Activated CD4-positive, alpha-beta T cell treated with anti-CD3 and anti-CD28 coated beads, Interleukin-2, amount 10 ng/mL, durations not matched to agents 7 days and 5 days (primary cell): ENCODE data around the gene MTERF4. TPM values are rescaled to one million over a fixed set of nuclear protein-coding genes. Genes with fewer than 3 reads are reported as not detected.

Experiments
- CTCF ChIA-PET: fragments of 350-600 bp; sonication (Branson Sonifier 250); formaldehyde crosslinking; loops from one replicate; lab custom pipeline; 2021; ENCODE audit warnings: antibody characterized with exemption; lab: Charles Lee
- POLR2A ChIA-PET: fragments of 350-600 bp; sonication (Branson Sonifier 250); formaldehyde crosslinking; loops from one replicate; lab custom pipeline; 2021; ENCODE audit warnings: antibody characterized with exemption; lab: Charles Lee
- DNase-seq: peaks from one replicate; pipeline ENCODE4 v3.0.0-alpha.2; 2020
- H3K27ac Mint-ChIP-seq: one replicate; pipeline ENCODE4 v1.8.0; 2021; ENCODE audit warnings: mild to moderate bottlenecking, moderate library complexity, mixed read lengths
- H3K27me3 Mint-ChIP-seq: one replicate; pipeline ENCODE4 v1.8.0; 2021; ENCODE audit warnings: mixed read lengths
- H3K36me3 Mint-ChIP-seq: one replicate; pipeline ENCODE4 v1.8.0; 2021; ENCODE audit warnings: low read depth, mixed read lengths
- H3K4me1 Mint-ChIP-seq: one replicate; pipeline ENCODE4 v1.8.0; 2021; ENCODE audit warnings: mixed read lengths
- H3K4me3 Mint-ChIP-seq: one replicate; pipeline ENCODE4 v1.8.0; 2021; ENCODE audit warnings: mild to moderate bottlenecking, moderate library complexity, mixed read lengths
- H3K9me3 Mint-ChIP-seq: one replicate; pipeline ENCODE4 v1.8.0; 2021; ENCODE audit warnings: mixed read lengths
- total RNA-seq, 2 experiments: library from RNA; stranded (reverse); gene quantifications; one replicate each; pipeline ENCODE4 v1.2.3, GENCODE V29; 2021

MTERF4 gene
- total RNA-seq, 2 experiments from 2014 or later = 38.0 to 41.0 TPM

GRCh38 chr2:241066893-241067341, 35.2 kb downstream of the MTERF4 start:
- H3K27me3 Mint-ChIP-seq = no peaks in the 10 kb centered on the region
- ChIA-PET CTCF (no interaction called here), POLR2A (no interaction called here)
- H3K9me3 Mint-ChIP-seq = no peaks in the 10 kb centered on the region
- peaks cover 3% of the 10 kb centered on the region for H3K4me1 Mint-ChIP-seq
- no peak overlapping the region for H3K4me3 Mint-ChIP-seq
- no peak for DNase-seq
- H3K36me3 Mint-ChIP-seq = no peaks in the 10 kb centered on the region
- no peak overlapping the region for H3K27ac Mint-ChIP-seq

GRCh38 chr2:241066171-241066892, 35.8 kb downstream of the MTERF4 start:
- Mint-ChIP-seq H3K4me1 (peaks cover 3% of the 10 kb centered on the region), H3K27ac (no peak overlapping the region), H3K27me3 (no peaks in the 10 kb centered on the region), H3K9me3 (no peaks in the 10 kb centered on the region), H3K36me3 (no peaks in the 10 kb centered on the region), H3K4me3 (no peak overlapping the region)
- ChIA-PET CTCF (no interaction called here), POLR2A (no interaction called here)
- no peak for DNase-seq

GRCh38 chr2:241065355-241065803, 36.7 kb downstream of the MTERF4 start:
- H3K27me3 Mint-ChIP-seq = peaks cover 2% of the 10 kb centered on the region
- H3K4me3 Mint-ChIP-seq = no peak overlapping the region
- POLR2A ChIA-PET = no interaction called here
- CTCF ChIA-PET = no interaction called here
- no peak for DNase-seq
- no peak overlapping the region for H3K27ac Mint-ChIP-seq
- no peaks in the 10 kb centered on the region for H3K36me3 Mint-ChIP-seq
- peaks cover 3% of the 10 kb centered on the region for H3K4me1 Mint-ChIP-seq
- H3K9me3 Mint-ChIP-seq = no peaks in the 10 kb centered on the region

DNA sequence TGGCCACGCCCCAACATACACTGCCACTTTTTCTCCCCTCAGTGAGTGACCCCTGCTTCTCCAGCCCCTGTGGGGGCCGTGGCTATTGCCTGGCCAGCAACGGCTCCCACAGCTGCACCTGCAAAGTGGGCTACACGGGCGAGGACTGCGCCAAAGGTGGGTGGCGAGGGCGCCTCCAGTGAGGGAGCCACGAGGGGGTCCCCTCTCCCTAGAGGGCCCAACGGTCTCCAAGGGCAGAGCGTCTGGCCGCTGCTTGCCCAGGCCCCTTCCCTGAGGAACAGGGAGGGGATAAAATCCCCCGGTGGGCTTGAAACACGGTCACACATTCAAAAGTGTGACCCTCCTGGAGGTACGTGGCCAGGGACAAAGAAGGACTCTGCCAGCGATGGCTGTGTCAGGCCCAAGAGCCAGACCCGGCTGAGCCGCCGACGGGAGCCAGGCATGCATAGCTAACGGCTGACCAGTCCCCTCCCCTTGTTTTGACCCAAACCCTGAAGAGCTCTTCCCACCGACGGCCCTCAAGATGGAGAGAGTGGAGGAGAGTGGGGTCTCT, 37.2 kb downstream of the MTERF4 start:
- DNase-seq = no peak

GRCh38 chr2:241064008-241064801, 37.9 kb downstream of the MTERF4 start:
- Mint-ChIP-seq H3K4me3 (no peak overlapping the region), H3K4me1 (peaks cover 3% of the 10 kb centered on the region), H3K9me3 (no peaks in the 10 kb centered on the region), H3K27ac (no peak overlapping the region), H3K36me3 (no peaks in the 10 kb centered on the region), H3K27me3 (peaks cover 2% of the 10 kb centered on the region)
- peak; percentile 17 for DNase-seq
- ChIA-PET POLR2A (no interaction called here), CTCF (no interaction called here)

More for the DNA sequence above, 37.2 kb downstream of the MTERF4 start:
- Mint-ChIP-seq H3K4me3 (no peak overlapping the region), H3K9me3 (no peaks in the 10 kb centered on the region), H3K4me1 (peaks cover 3% of the 10 kb centered on the region), H3K27me3 (peaks cover 2% of the 10 kb centered on the region), H3K27ac (no peak overlapping the region), H3K36me3 (no peaks in the 10 kb centered on the region)
- ChIA-PET POLR2A (no interaction called here), CTCF (no interaction called here)

DNA sequence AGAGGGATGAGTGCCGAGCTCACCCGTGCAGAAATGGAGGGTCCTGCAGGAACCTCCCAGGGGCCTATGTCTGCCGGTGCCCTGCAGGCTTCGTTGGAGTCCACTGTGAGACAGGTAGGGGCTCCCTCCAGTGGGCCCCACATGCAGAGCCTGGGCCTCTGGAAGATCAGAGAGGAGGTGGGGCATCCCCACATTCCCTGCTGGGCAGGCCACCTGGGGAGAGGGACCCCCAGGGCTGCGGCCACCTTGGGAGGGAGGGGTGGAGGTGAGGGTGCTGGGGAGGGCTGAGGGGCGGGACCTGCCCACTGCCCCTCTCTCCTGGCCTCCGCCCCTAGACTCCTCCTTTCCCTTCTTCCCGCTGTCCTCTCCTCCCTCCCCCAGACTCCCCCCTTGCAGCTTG, 38.5 kb downstream of the MTERF4 start:
- H3K4me3 Mint-ChIP-seq = no peak overlapping the region
- ChIA-PET POLR2A (no interaction called here), CTCF (no interaction called here)
- no peak overlapping the region for H3K27ac Mint-ChIP-seq
- peaks cover 2% of the 10 kb centered on the region for H3K27me3 Mint-ChIP-seq
- H3K4me1 Mint-ChIP-seq = peaks cover 3% of the 10 kb centered on the region
- DNase-seq = no peak
- no peaks in the 10 kb centered on the region for H3K9me3 Mint-ChIP-seq
- H3K36me3 Mint-ChIP-seq = no peaks in the 10 kb centered on the region

- Mint-ChIP-seq H3K4me3 (no peak overlapping the region), H3K36me3 (no peaks in the 10 kb centered on the region), H3K27me3 (peaks cover 2% of the 10 kb centered on the region), H3K4me1 (peaks cover 3% of the 10 kb centered on the region), H3K9me3 (no peaks in the 10 kb centered on the region), H3K27ac (no peak overlapping the region)
- ChIA-PET CTCF (no interaction called here), POLR2A (no interaction called here)
- no peak for DNase-seq
Measured at GRCh38 chr2:241063093-241063551, 39.0 kb downstream of the MTERF4 start.

DNA sequence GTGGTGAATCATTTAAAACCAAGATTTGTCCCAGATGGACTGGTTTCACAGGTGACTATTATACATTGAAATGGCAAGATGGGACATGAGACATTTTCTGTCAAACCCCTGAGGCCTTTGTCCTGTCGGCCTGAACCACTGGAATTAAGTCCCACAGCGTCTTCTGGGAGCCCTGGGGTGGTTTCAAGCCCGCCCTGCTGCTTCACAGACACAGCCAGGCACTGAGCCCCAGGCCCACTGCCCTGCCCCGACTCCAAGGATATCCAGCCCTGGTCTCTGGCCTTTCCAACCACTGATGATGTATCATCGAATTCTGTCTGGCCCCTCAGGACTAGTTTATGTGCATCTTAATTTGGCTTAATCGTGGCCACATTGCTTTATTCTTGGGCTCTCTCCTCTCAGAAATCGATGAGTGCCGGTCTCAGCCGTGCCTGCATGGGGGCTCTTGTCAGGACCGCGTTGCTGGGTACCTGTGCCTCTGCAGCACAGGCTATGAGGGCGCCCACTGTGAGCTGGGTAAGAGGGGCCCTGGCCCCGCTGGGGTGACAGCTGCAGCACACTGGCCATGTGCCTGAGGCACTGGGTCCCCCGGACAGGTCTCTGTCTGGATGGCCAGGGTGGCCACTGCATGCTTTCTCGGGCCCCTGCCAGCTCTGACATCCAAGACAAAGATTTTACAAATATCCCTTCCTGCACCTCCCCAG, 39.5 kb downstream of the MTERF4 start:
- peaks cover 2% of the 10 kb centered on the region for H3K27me3 Mint-ChIP-seq
- CTCF ChIA-PET = no interaction called here
- POLR2A ChIA-PET = no interaction called here
- H3K9me3 Mint-ChIP-seq = no peaks in the 10 kb centered on the region
- H3K4me1 Mint-ChIP-seq = peaks cover 3% of the 10 kb centered on the region
- no peak for DNase-seq
- H3K27ac Mint-ChIP-seq = no peak overlapping the region
- no peaks in the 10 kb centered on the region for H3K36me3 Mint-ChIP-seq
- no peak overlapping the region for H3K4me3 Mint-ChIP-seq

DNA sequence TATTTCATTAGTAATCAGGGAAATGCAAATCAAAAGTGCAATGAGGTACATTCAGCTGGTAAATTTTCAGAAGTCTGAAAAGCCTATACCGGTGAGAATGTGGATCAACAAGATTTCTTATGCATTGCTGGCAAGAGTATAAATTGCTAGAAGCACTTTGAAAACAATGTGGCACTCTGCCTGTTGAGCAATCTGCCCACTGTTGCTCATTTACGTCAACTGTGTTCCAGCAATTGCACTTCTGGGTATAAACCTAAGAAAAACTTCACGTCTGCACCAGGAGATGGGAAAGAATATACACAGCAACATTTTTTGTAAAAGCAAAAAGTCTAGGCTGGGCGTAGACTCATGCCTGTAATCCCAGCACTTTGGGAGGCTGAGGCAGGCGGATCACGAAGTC, 40.8 kb downstream of the MTERF4 start:
- Mint-ChIP-seq H3K9me3 (no peaks in the 10 kb centered on the region), H3K4me1 (peaks cover 3% of the 10 kb centered on the region), H3K27me3 (peaks cover 2% of the 10 kb centered on the region), H3K27ac (no peak overlapping the region), H3K36me3 (no peaks in the 10 kb centered on the region), H3K4me3 (no peak overlapping the region)
- POLR2A ChIA-PET = no interaction called here
- CTCF ChIA-PET = interaction anchor here (0.7 kb wide), 1 partner anchor 116 kb away, joined by 3 read pairs; no protein-coding TSS in a partner anchor
- no peak for DNase-seq

GRCh38 chr2:241053576-241054251, 48.4 kb downstream of the MTERF4 start:
- Mint-ChIP-seq H3K27me3 (peaks cover 2% of the 10 kb centered on the region), H3K9me3 (no peaks in the 10 kb centered on the region), H3K36me3 (no peaks in the 10 kb centered on the region), H3K27ac (no peak overlapping the region), H3K4me1 (no peaks in the 10 kb centered on the region), H3K4me3 (no peak overlapping the region)
- no peak for DNase-seq
- ChIA-PET POLR2A (no interaction called here), CTCF (no interaction called here)

DNA sequence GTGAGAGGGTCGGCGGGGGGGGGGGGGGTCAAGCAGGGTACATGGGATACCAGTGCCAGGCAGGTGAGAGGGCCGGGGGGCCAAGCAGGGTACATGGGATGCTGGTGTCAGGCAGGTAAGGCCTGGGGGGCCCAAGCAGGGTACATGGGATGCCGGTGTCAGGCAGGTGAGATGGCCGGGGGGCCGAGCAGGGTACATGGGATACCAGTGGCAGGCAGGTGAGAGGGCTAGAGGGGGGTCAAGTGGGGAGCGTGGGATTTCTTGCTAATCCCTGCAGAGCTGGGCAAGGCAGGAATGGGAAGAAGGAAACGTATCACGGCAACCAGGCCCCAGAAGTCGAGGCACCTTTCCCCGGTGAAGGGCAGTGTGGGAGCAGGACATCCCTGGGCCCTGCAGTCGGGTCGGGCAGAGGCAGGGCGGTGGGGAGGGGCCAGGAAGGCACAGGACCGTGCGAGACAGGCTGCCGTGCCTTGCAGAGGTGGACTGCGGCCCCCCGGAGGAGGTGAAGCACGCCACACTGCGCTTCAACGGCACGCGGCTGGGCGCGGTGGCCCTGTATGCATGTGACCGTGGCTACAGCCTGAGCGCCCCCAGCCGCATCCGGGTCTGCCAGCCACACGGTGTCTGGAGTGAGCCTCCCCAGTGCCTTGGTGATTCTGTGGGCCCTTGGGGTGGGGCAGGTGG, 49.3 kb downstream of the MTERF4 start:
- CTCF ChIA-PET = no interaction called here
- no peaks in the 10 kb centered on the region for H3K9me3 Mint-ChIP-seq
- peaks cover 2% of the 10 kb centered on the region for H3K27me3 Mint-ChIP-seq
- no peak overlapping the region for H3K4me3 Mint-ChIP-seq
- POLR2A ChIA-PET = no interaction called here
- H3K4me1 Mint-ChIP-seq = no peaks in the 10 kb centered on the region
- H3K27ac Mint-ChIP-seq = no peak overlapping the region
- DNase-seq = no peak
- no peaks in the 10 kb centered on the region for H3K36me3 Mint-ChIP-seq
